Measurements from ENCODE around the gene TTC39C.

Gene TTC39C

DNA sequence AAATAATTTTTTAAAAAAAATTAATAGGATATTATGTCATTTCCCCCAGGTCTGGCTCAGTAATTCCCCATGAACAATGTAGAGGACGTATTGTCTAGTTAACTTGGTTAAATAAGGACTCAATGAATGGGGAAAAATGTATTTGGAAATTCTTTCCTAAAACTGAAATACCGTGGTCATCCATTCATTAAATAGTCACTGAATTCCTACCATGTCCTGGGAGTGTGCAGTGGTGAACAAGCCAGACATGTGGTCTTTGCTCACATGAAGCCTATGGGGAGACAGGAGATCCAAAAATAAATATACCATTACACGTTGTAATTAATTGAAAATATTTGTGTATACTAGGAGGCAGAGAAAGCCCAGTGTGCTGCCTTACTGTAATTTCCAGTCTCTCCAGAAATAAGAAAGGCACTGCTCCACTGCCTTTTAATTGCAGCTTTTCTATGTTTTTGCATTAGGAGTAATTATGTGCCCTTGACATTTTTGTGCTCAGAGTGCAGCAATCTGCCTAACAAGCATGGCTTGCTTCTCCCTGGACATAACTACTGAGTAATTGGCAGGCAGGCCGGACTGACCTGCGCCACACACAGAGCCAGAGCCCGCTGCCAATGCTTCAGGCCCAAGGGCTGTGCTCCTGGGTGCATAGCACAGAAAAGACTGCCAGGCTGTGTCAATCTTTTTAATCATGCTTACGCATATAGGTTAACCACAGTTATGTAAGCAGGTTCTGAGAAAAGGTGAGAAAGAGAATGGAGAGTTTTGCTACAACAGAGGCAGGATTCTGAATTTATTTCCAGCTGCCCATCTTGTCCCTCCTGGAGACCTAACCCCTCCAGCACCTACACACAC is 22.2 kb upstream of the TTC39C start:
- no peak for DNase-seq (ENCODE audit: low read depth in 2 of 2, low spot score in 1 of 2)

- DNase-seq (ENCODE audit: low read depth in 2 of 2, low spot score in 1 of 2): no peak
Observed at GRCh38 chr18:23992941-23993280, 21.6 kb upstream of the TTC39C start.

GRCh38 chr18:23994361-23994902 is 20.1 kb upstream of the TTC39C start:
- no peak for DNase-seq (ENCODE audit: low read depth in 2 of 2, low spot score in 1 of 2)

- no peak for DNase-seq (ENCODE audit: low read depth in 2 of 2, low spot score in 1 of 2)
Observed at GRCh38 chr18:23995180-23995579, 19.4 kb upstream of the TTC39C start.

DNA sequence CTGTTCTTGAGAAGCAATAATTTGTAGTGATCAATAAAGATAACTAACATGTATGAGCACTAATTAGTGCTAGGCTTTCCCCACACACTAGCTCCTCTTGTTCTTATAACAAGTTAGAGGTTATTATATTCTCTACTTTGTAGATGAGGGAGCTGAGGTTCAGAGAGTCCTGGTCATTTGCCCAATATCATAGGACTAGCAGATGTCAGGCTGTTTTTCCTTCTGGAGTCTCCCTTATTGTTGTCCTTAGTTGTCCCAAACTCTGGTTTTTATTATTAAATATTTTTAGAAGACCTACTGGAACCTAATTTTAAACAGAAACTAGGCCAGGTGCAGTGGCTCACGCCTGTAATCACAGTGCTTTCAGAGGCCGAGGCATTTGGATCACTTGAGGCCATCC is 16.5 kb upstream of the TTC39C start:
- no peak for DNase-seq (ENCODE audit: low read depth in 2 of 2, low spot score in 1 of 2)

DNA sequence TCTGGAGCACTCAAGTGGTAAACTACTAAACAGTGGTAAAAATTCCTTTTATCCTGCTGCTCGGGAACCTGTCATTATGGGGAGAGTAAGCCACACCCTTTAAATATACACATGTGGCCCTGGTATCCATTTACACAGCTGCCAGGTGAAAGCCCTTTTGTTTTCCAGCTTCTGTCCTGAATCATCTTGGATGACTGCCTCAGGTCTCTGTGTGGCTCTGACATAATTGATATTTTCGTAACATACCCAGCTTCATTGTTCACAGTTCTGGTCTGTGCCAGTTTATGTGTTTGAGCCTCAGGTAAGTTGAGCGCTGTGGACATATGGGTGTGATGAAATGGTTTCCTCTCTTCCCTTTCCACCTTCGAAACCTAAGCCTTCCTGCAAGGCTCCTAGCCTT is 15.7 kb upstream of the TTC39C start:
- DNase-seq (ENCODE audit: low read depth in 2 of 2, low spot score in 1 of 2): no peak

- DNase-seq (ENCODE audit: low read depth in 2 of 2, low spot score in 1 of 2): no peak
Observed at GRCh38 chr18:24000613-24001490, 13.7 kb upstream of the TTC39C start.

DNA sequence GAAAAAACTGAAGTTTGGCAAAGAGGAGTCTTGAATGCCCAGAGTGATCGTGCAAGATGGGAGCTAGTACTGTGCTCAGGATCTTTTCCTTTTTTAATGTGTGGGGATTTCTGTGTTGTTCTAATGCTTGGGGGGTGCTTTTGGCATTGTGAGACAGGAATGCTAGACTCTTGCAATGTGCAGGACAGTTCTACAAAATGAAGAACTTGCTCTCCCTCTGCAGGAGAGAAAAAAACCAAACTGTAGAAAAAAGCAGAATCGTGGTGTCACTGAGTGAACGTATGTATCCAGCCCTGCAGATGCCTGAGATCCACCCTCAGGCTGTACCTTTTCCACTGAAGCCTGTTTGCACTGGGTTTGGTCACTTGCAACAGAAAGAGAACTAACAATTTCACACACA is 12.1 kb upstream of the TTC39C start:
- DNase-seq (ENCODE audit: low read depth in 2 of 2, low spot score in 1 of 2): no peak

- no peak for DNase-seq (ENCODE audit: low read depth in 2 of 2, low spot score in 1 of 2)
Observed at GRCh38 chr18:24003288-24003687, 11.3 kb upstream of the TTC39C start.

- no peak for DNase-seq (ENCODE audit: low read depth in 2 of 2, low spot score in 1 of 2)
Observed at GRCh38 chr18:24003903-24004640, 10.5 kb upstream of the TTC39C start.

DNA sequence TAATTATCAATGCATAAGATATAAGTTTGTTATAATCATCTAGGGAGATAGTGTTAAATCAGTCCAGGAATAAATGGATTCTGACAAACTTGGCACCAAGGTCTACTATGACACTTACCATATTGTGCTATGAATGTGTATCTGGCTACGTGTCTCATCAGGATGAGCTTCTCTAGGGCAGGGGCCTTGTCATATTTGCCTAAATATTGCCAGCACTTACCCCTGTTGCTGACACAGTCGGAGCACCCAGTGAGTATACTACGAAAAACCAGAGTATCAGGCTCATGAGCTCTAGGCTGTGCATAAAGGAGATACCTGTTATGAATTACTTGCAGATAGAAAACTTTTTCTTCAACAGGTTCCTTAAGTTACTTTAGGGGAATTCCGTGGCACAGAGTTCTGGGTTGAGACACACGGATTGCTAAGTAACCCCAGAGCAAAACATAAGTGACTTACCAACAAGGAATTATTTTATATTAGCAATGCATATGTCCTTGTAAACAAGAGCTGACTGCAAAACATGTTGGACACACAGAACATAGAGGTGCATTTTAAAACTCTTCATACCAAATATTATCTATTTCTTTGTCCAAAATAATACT is 7.7 kb upstream of the TTC39C start:
- no peak for DNase-seq (ENCODE audit: low read depth in 2 of 2, low spot score in 1 of 2)

DNA sequence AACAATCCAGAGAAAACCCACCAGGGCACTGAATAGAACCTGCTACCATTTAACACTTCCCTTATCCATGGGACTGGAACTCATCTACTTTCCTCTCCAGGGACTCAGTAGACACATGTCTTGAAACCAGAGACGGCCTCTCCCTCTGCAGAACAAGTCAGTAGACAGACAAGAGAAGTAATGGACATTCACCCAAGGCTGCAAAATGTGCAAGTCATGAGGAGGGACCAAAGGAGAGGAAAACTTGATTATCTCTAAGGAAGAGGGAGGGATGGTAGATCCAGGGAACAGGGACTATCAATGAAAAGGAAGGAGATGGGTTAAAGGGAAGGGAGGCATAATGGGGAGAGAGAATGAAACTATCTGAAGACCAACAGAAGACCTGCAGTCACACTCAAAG is 5.3 kb upstream of the TTC39C start:
- no peak for DNase-seq (ENCODE audit: low read depth in 2 of 2, low spot score in 1 of 2)

DNA sequence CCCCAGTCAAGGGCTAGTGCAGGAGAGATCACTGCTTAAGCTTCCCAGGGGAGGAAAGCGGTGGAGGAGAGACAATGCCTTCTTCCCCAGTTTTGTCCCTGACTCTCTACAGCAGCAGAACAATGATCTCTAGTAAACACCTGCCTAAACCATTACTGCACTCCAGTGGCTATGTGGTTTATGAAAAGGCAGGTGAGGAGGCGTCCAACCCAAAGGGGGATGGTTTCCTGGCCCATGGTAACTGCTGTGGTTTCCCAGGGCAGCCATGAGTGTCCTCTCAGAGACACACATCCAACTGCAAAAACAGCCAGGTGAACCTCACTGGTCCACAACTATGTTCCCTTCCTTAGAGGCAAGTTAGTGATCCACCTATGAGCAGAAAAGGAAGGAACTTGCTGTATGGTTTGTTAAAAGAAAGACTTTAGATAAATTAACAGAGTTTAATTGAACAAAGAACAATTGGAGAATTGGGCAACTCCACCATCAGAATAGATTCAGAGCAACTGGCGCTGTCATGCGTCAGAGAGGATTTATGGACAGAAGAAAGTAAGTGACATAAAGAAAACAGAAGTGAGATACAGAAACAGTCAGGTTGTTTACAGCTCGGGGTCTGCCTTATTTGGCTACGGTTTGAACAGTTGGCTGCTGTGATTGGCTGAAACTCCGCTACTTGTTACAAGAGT is 4.8 kb upstream of the TTC39C start:
- no peak for DNase-seq (ENCODE audit: low read depth in 2 of 2, low spot score in 1 of 2)

GRCh38 chr18:24010673-24011072 is 3.9 kb upstream of the TTC39C start:
- DNase-seq (ENCODE audit: low read depth in 2 of 2, low spot score in 1 of 2): no peak

DNA sequence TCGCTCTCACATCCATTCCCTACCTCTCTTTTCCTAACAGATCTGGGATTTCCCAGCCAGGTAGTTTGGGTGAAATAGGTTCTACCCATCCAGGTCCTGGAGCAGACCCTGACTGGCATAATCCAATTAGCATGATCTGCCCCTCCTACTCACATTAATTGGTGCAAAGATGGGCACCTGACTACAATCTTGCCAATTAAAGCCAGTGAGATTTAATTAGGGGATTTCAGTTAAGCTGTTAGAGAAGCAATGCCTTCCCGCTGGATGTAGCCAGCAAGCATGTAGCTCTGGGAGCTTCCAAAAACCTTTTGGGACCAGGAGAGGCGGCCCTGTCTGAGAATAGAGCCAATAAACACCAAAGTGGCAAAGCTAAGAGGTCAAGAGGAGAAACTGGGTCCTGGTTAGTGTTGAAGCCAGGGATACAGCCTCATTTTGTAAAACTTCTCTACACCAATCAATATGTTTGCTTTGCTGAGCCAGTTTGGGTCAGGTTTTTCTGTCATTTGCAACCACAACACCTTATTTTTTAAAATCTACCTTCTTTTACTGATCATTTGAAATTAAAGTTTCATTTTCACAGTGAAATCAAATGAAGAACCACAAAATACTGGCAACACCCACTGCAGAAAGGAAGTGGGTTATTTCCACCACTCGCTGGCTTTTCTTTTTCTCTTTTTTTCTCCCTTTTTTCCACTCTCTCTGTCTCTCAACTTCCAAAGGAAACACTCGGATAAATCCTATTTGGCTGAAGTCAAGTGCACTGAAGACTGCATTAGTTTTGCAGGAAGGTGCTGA is 3.2 kb upstream of the TTC39C start:
- no peak for DNase-seq (ENCODE audit: low read depth in 2 of 2, low spot score in 1 of 2)

GRCh38 chr18:24013051-24013450 is 1.5 kb upstream of the TTC39C start:
- DNase-seq (ENCODE audit: low read depth in 2 of 2, low spot score in 1 of 2): no peak

DNA sequence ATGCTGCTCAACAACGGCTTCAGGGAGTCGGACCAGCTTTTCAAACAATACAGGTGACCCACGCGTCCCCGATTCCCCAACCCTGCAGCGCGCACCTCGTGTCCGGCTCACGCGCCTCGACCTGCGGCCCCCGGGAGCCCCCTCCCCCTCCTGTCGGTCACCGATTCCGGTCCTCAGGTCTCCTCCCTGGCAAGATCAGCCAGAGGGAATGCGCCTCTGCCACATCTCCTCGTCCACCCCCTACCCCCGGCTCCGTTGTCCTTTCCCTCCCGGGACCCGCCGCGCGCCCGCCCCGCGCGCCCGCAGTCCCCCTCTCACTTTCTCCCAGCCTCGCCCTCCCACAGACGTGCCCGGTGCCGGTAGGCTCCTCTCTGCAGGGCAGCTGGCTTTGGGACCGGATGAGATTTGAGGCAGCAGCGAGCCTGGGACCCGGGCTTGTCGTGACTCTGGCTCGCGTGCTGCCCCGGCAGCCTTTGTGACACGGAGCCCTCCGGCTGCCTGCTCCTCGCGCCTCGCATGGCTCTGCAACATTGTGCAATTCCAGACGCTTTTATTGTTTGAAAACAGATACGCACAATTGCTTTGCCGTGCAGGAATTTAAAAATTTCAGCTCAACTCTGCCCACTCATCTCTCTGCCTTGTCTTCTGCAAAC is 558 bp downstream of the TTC39C start:
- DNase-seq (ENCODE audit: low read depth in 2 of 2, low spot score in 1 of 2): peak in 1 of 2 donors; percentile 21

GRCh38 chr18:24015639-24016631 is 1.4 kb downstream of the TTC39C start:
- no peak for DNase-seq (ENCODE audit: low read depth in 2 of 2, low spot score in 1 of 2)

All from stimulated activated CD8-positive, alpha-beta memory T cell treated with anti-CD3 and anti-CD28 coated beads, Interleukin-4, amount 100 ng/mL, for 4 hours (primary cell).